CD4-positive, alpha-beta memory T cell (primary cell): ENCODE measurements around the gene DNALI1. TPM values are rescaled to one million over a fixed set of nuclear protein-coding genes. Genes with fewer than 3 reads are reported as not detected.

Experiments
- CTCF ChIA-PET: fragments of 350-600 bp; sonication (Branson Sonifier 250); formaldehyde crosslinking; loops from one replicate; lab custom pipeline; 2021; ENCODE audit warnings: inconsistent platforms; ENCODE audit not compliant: partially characterized antibody; lab: Charles Lee
- POLR2A ChIA-PET: fragments of 350-600 bp; sonication (Branson Sonifier 250); formaldehyde crosslinking; loops from one replicate; lab custom pipeline; 2021; ENCODE audit not compliant: partially characterized antibody; lab: Charles Lee
- DNase-seq, 5 donors: peaks; one replicate each; pipeline versions ENCODE4 v3.0.0 to v3.0.0-alpha.2; 2020 to 2022; ENCODE audit warnings: mixed read lengths in 1 of 5
- H3K27ac ChIP-seq: one replicate; pipeline ENCODE4 v1.7.0; 2013; ENCODE audit warnings: low read depth, low read length
- H3K27me3 ChIP-seq: 2 replicates; pipeline ENCODE4 v1.7.0; 2013; ENCODE audit warnings: mild to moderate bottlenecking, low read length, moderate library complexity; ENCODE audit not compliant: insufficient read depth
- H3K36me3 ChIP-seq: 2 replicates; pipeline ENCODE4 v1.7.0; 2013; ENCODE audit warnings: mild to moderate bottlenecking, low read length, moderate library complexity; ENCODE audit not compliant: insufficient read depth
- H3K4me1 ChIP-seq: 2 replicates; pipeline ENCODE4 v1.7.0; 2013; ENCODE audit warnings: mild to moderate bottlenecking, low read length, moderate library complexity; ENCODE audit not compliant: insufficient read depth
- H3K4me3 ChIP-seq, 2 donors: one replicate each; pipeline ENCODE4 v1.7.0; 2013; ENCODE audit warnings: low read length in 2 of 2, mild to moderate bottlenecking in 1 of 2
- H3K9me3 ChIP-seq, 2 donors: one replicate each; pipeline ENCODE4 v1.7.0; 2013; ENCODE audit warnings: low read length in 2 of 2, control low read depth in 1 of 2; ENCODE audit not compliant: control insufficient read depth in 1 of 2
- H3K27ac Mint-ChIP-seq, 7 donors: one replicate each; pipeline ENCODE4 v1.8.0; 2020 to 2021; ENCODE audit warnings: mixed read lengths in 7 of 7, mild to moderate bottlenecking in 6 of 7, inconsistent platforms in 3 of 7, moderate library complexity in 3 of 7
- H3K27me3 Mint-ChIP-seq, 2 donors: one replicate each; pipeline ENCODE4 v1.8.0; 2020 to 2021; ENCODE audit warnings: mixed read lengths in 2 of 2
- H3K36me3 Mint-ChIP-seq, 2 donors: one replicate each; pipeline ENCODE4 v1.8.0; 2020 to 2021; ENCODE audit warnings: mixed read lengths in 2 of 2, inconsistent platforms in 1 of 2, mild to moderate bottlenecking in 1 of 2
- H3K4me1 Mint-ChIP-seq, 4 donors: one replicate each; pipeline ENCODE4 v1.8.0; 2020 to 2021; ENCODE audit warnings: mixed read lengths in 4 of 4, mild to moderate bottlenecking in 1 of 4
- H3K4me3 Mint-ChIP-seq, 8 donors: one replicate each; pipeline ENCODE4 v1.8.0; 2020 to 2021; ENCODE audit warnings: mixed read lengths in 8 of 8, mild to moderate bottlenecking in 7 of 8, moderate library complexity in 6 of 8, inconsistent platforms in 3 of 8
- H3K9me3 Mint-ChIP-seq, 8 donors: one replicate each; pipeline ENCODE4 v1.8.0; 2020 to 2021; ENCODE audit warnings: mixed read lengths in 8 of 8, mild to moderate bottlenecking in 5 of 8, inconsistent platforms in 3 of 8, moderate library complexity in 1 of 8
- intact Hi-C: fragments of 100-400 bp; cut with micrococcal nuclease; formaldehyde crosslinking; loops from one replicate; pipeline ENCODE4 v1.15.1; 2023
- polyA plus RNA-seq, 2 donors: library from polyadenylated mRNA; unstranded; fragments of 300-500 nt; fragmentation: Illumina TruSeq; gene quantifications; one replicate each; pipeline ENCODE4 v1.2.3, GENCODE V29; 2021
- total RNA-seq, 2 experiments: library from RNA; stranded (reverse); gene quantifications; one replicate each; pipeline ENCODE4 v1.2.3, GENCODE V29; 2021

Gene DNALI1
- total and polyA plus RNA-seq, 4 experiments from 2014 or later = 0.25 to 0.69 TPM; not detected in 2

DNA sequence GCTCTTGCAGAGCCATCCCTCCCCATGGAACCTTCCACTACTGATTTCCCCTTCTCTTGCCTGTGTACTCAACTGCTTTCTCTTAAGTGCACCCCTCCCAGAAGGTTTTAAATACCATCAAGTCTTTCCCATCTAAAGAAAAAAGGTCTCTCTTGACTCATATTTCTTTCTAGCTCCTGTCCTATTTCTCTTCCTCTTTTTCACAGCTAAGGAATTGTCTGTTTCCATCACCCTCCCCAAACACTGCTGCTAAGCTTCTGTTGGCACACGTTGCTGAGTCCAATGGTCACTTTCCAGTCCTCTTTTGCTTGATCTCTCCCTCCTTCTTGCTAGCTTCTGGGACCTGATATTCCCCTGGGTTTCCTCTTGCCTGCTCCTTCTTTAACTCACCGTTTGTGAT is 52.3 kb downstream of the DNALI1 start:
- H3K36me3 Mint-ChIP-seq = no peaks in the 10 kb centered on the region
- no peaks in the 10 kb centered on the region for H3K4me1 ChIP-seq
- no peaks in the 10 kb centered on the region for H3K9me3 Mint-ChIP-seq

DNA sequence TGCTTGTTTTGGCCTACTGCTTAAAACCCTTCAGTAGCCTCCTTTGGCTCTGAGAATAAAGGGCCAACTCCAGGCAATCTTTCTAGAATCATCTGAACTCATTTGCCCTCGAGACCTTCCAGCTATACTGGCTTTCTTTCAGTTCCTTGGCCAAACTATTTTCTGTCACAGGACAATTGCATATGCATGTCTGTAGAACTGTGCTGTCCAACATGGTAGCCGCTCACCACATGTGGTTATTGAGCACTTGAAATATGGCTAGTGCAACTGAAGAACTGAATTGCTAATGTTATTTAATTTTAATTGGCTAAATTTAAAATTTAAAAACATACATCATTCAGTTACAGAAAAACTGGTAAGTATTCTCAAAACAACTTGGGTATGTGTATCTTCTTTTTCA is 53.3 kb downstream of the DNALI1 start:
- peaks cover 2 to 6% of the 10 kb centered on the region in 2 donors for H3K27me3 Mint-ChIP-seq
- POLR2A ChIA-PET = no interaction called here
- no peak overlapping the region for H3K27ac ChIP-seq
- no peaks in the 10 kb centered on the region for H3K36me3 Mint-ChIP-seq
- no peaks in the 10 kb centered on the region for H3K36me3 ChIP-seq
- peaks cover 0 to under 1% (median 0%) of the 10 kb centered on the region in 8 donors for H3K9me3 Mint-ChIP-seq
- H3K4me3 ChIP-seq = no peak overlapping the region
- no peak overlapping the region for H3K27ac Mint-ChIP-seq
- H3K4me1 ChIP-seq = no peaks in the 10 kb centered on the region
- no peaks in the 10 kb centered on the region for H3K27me3 ChIP-seq
- intact Hi-C loops = no loop called here
- no peak for DNase-seq
- H3K9me3 ChIP-seq = no peaks in the 10 kb centered on the region
- no peak overlapping the region for H3K4me3 Mint-ChIP-seq
- H3K4me1 Mint-ChIP-seq = no peaks in the 10 kb centered on the region
- CTCF ChIA-PET = interaction anchor here (1.2 to 3.2 kb wide), 2 partner anchors 14 to 71 kb away, joined by 3 to 16 read pairs; partner anchors contain the start of gene GNL2

More for the DNA sequence above, 52.3 kb downstream of the DNALI1 start:
- H3K36me3 ChIP-seq = no peaks in the 10 kb centered on the region
- H3K27me3 ChIP-seq = no peaks in the 10 kb centered on the region
- ChIA-PET CTCF (interaction anchor here (1.2 to 3.2 kb wide), 2 partner anchors 13 to 72 kb away, joined by 3 to 16 read pairs; partner anchors contain the start of gene GNL2), POLR2A (no interaction called here)
- H3K4me3 ChIP-seq = no peak overlapping the region
- intact Hi-C loops = no loop called here
- Mint-ChIP-seq H3K4me1 (no peaks in the 10 kb centered on the region), H3K27ac (no peak overlapping the region), H3K4me3 (no peak overlapping the region), H3K27me3 (peaks cover 7% of the 10 kb centered on the region in 2 donors)
- H3K9me3 ChIP-seq = no peaks in the 10 kb centered on the region
- no peak for DNase-seq
- H3K27ac ChIP-seq = no peak overlapping the region

DNA sequence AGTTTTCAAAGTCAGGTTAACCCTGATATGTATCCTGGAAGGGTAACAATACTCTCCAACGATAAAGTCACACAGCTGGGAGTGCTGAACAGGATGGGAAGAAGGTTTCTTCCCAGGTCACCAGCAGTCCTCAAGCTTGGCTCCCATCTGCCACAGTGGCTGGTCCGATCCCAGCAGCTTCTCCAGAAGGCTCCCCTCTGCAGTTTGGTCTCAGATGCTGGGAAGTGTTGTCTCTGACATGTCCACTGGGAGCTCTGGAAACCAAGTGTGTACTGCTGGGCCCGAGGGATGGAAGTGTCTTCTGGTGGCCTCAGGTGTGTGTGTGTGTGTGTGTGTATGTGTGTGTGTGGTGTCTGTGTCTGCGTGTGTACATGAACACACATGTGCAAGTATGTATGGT is 55.4 kb downstream of the DNALI1 start:
- no peaks in the 10 kb centered on the region for H3K36me3 ChIP-seq
- intact Hi-C loops = no loop called here
- Mint-ChIP-seq H3K36me3 (no peaks in the 10 kb centered on the region), H3K27me3 (peaks cover 15 to 23% of the 10 kb centered on the region in 2 donors), H3K4me3 (no peak overlapping the region), H3K27ac (no peak overlapping the region), H3K9me3 (peaks cover 0 to 2% (median 0%) of the 10 kb centered on the region in 8 donors), H3K4me1 (no peaks in the 10 kb centered on the region)
- no peak for DNase-seq
- no peak overlapping the region for H3K4me3 ChIP-seq
- POLR2A ChIA-PET = no interaction called here
- peaks cover 6% of the 10 kb centered on the region for H3K27me3 ChIP-seq
- H3K27ac ChIP-seq = no peak overlapping the region
- H3K4me1 ChIP-seq = no peaks in the 10 kb centered on the region
- no peaks in the 10 kb centered on the region for H3K9me3 ChIP-seq
- CTCF ChIA-PET = interaction anchor here (2.0 kb wide), 1 partner anchor 9 kb away, joined by 14 read pairs; no protein-coding TSS in a partner anchor

DNA sequence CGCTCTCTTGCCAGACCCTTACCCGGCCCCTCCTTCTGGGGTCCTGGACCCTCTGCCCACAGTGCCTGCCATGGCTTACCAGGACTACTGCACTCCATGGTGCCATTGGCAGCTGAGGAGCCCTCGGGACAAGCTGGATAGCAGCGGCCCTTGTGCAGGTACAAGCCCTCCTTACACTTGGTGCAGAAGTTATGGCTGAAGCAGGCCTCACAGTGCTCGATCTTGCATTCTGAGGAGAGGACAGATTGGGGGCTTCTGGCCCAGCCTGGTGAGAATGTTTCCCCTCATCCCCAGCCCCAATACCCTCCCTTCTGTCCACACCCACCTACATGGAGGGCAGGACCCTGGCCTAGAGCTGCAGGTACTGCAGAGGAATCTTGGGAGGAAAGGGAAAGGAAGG is 57.4 kb downstream of the DNALI1 start:
- H3K4me3 Mint-ChIP-seq = no peak overlapping the region
- no peak overlapping the region for H3K27ac Mint-ChIP-seq
- ChIA-PET CTCF (no interaction called here), POLR2A (no interaction called here)
- peaks cover 0 to 2% (median 0%) of the 10 kb centered on the region in 8 donors for H3K9me3 Mint-ChIP-seq
- no peaks in the 10 kb centered on the region for H3K36me3 Mint-ChIP-seq
- DNase-seq = no peak
- Histone ChIP-seq H3K4me1 (no peaks in the 10 kb centered on the region), H3K4me3 (no peak overlapping the region), H3K27ac (no peak overlapping the region), H3K9me3 (no peaks in the 10 kb centered on the region), H3K36me3 (no peaks in the 10 kb centered on the region), H3K27me3 (peaks cover 6% of the 10 kb centered on the region)
- intact Hi-C loops = no loop called here
- H3K4me1 Mint-ChIP-seq = no peaks in the 10 kb centered on the region
- H3K27me3 Mint-ChIP-seq = peaks cover 29 to 35% of the 10 kb centered on the region in 2 donors

DNA sequence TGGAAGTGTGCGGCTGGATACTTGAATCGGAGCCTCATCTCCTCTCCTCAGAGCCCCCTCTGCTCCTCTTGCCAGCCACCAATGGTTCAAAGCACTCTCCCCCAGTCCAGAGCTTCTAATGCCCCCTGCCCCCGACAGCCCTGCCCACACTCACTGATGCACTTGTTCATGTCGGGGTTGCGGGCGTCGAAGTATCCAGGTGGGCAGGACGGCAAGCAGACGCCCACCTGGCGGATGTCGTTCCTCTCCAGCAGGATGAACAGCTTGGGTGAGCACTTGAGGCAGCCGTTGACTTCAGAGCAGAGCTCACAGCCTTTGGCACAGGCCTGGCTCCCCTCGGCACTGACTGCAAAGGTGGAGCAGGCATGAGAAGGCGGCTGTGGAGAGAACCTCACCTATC is 59.6 kb downstream of the DNALI1 start:
- Histone ChIP-seq H3K27me3 (peaks cover 6% of the 10 kb centered on the region), H3K36me3 (no peaks in the 10 kb centered on the region), H3K27ac (no peak overlapping the region), H3K9me3 (no peaks in the 10 kb centered on the region), H3K4me1 (no peaks in the 10 kb centered on the region), H3K4me3 (no peak overlapping the region)
- H3K4me3 Mint-ChIP-seq = no peak overlapping the region
- no peaks in the 10 kb centered on the region for H3K36me3 Mint-ChIP-seq
- ChIA-PET POLR2A (no interaction called here), CTCF (interaction anchor here (1.5 kb wide), 1 partner anchor 13 kb away, joined by 4 read pairs; no protein-coding TSS in a partner anchor)
- H3K9me3 Mint-ChIP-seq = peaks cover 0 to 2% (median 0%) of the 10 kb centered on the region in 8 donors
- H3K27me3 Mint-ChIP-seq = peaks cover 34 to 38% of the 10 kb centered on the region in 2 donors
- no peaks in the 10 kb centered on the region for H3K4me1 Mint-ChIP-seq
- H3K27ac Mint-ChIP-seq = no peak overlapping the region
- no peak for DNase-seq
- intact Hi-C loops = no loop called here

Other genes starting within 250 kb of the DNALI1 start
- gene ZC3H12A, start 82.4 kb upstream of the DNALI1 start, total RNA-seq = 10 to 100 TPM; 54.6 to 60.7 TPM
- gene ZC3H12A, start 82.4 kb upstream of the DNALI1 start, polyA plus RNA-seq = 10 to 100 TPM; 10.6 to 19.9 TPM
- gene MEAF6, start 42.2 kb upstream of the DNALI1 start, total RNA-seq = 10 to 100 TPM; 97.9 to 98.2 TPM
- gene MEAF6, start 42.2 kb upstream of the DNALI1 start, polyA plus RNA-seq = 100 to 1,000 TPM; 132 to 221 TPM
- gene SNIP1, start 2.6 kb upstream of the DNALI1 start, total RNA-seq = 10 to 100 TPM; 29.8 to 30.2 TPM
- 1 to 10 TPM; 2.1 to 7.1 TPM for gene SNIP1, start 2.6 kb upstream of the DNALI1 start, polyA plus RNA-seq
- gene GNL2, start 39.0 kb downstream of the DNALI1 start, total RNA-seq = 10 to 100 TPM; 33.9 to 37.1 TPM
- 10 to 100 TPM; 33.6 to 56.3 TPM for gene GNL2, start 39.0 kb downstream of the DNALI1 start, polyA plus RNA-seq
- gene RSPO1, start 78.0 kb downstream of the DNALI1 start, total RNA-seq = not detected
- gene RSPO1, start 78.0 kb downstream of the DNALI1 start, polyA plus RNA-seq = not detected
- 1 to 10 TPM in 1 of 2 experiments, under 1 TPM in 1; 0.61 to 1.3 TPM for gene CDCA8, start 135.6 kb downstream of the DNALI1 start, total RNA-seq
- 1 to 10 TPM; 1.2 to 2.7 TPM for gene CDCA8, start 135.6 kb downstream of the DNALI1 start, polyA plus RNA-seq
- under 1 TPM in 1 of 2 experiments, not detected in 1; 0.36 TPM for gene EPHA10, start 208.2 kb downstream of the DNALI1 start, total RNA-seq
- not detected for gene EPHA10, start 208.2 kb downstream of the DNALI1 start, polyA plus RNA-seq
- gene MANEAL, start 236.9 kb downstream of the DNALI1 start, total RNA-seq = 1 to 10 TPM; 1.9 to 2.3 TPM
- 1 to 10 TPM in 1 of 2 donors, under 1 TPM in 1; 0.58 to 1.3 TPM for gene MANEAL, start 236.9 kb downstream of the DNALI1 start, polyA plus RNA-seq